ENCODE measurements around the gene USP17L11.
"Not testable (repeated sequence)": the region's sequence is repeated elsewhere in the genome, so short reads cannot be mapped to it uniquely, and the experiment has no call there.

GRCh38 chr4:9238461-9238860 is 23.3 kb downstream of the USP17L11 start:
- TF ChIP-seq RAD21 (IDR thresholded peaks at IDR 0.05; ENCODE audit: low read depth); POLR2A (IDR thresholded peaks at IDR 0.05; ENCODE audit: borderline replicate concordance, extremely low read depth, insufficient read depth, insufficient read length); POLR2AphosphoS5 (IDR thresholded peaks at IDR 0.05; ENCODE audit: low read depth, low read length); CTCF (IDR thresholded peaks at IDR 0.05 in 2 of 3, conservative IDR thresholded peaks at IDR 0.05 in 1 of 3; ENCODE audit: borderline replicate concordance in 1 of 3, insufficient read depth in 1 of 3, low read depth in 2 of 3, low read length in 2 of 3); SIN3A (IDR thresholded peaks at IDR 0.05; ENCODE audit: low read depth); YY1 (IDR thresholded peaks at IDR 0.05; ENCODE audit: extremely low read depth, insufficient replicate concordance, low read depth, low read length); MAX (IDR thresholded peaks at IDR 0.05); FOSL1 (IDR thresholded peaks at IDR 0.05; ENCODE audit: low read depth); SRF (IDR thresholded peaks at IDR 0.05; ENCODE audit: low read depth); CEBPB (IDR thresholded peaks at IDR 0.05; ENCODE audit: low read depth); JUND (IDR thresholded peaks at IDR 0.05); REST (IDR thresholded peaks at IDR 0.05; ENCODE audit: low read depth); EZH2 (IDR thresholded peaks at IDR 0.05); ATF3 (IDR thresholded peaks at IDR 0.05): not testable (repeated sequence)

Measured in HCT116 (cell line).